AG09309 (cell line): ENCODE data around the gene CREB5.

Experiments used
- DNase-seq: peaks from one replicate; pipeline ENCODE4 v3.0.0-alpha.2; 2010; ENCODE audit warnings: low read depth
- H3K4me3 ChIP-seq: 2 replicates; pipeline ENCODE4 v1.5.1; 2011; ENCODE audit warnings: mild to moderate bottlenecking, low read depth, low read length, moderate library complexity; ENCODE audit not compliant: control insufficient read depth
- TF ChIP-seq, protein P1 (sequence below): IDR thresholded peaks from 2 replicates; pipeline ENCODE4 v1.5.1; 2011; ENCODE audit warnings: mild to moderate bottlenecking, low read depth, low read length, inconsistent platforms; ENCODE audit not compliant: insufficient read depth, control insufficient read depth; ENCODE audit errors: missing control alignments

The CREB5 gene

DNA sequence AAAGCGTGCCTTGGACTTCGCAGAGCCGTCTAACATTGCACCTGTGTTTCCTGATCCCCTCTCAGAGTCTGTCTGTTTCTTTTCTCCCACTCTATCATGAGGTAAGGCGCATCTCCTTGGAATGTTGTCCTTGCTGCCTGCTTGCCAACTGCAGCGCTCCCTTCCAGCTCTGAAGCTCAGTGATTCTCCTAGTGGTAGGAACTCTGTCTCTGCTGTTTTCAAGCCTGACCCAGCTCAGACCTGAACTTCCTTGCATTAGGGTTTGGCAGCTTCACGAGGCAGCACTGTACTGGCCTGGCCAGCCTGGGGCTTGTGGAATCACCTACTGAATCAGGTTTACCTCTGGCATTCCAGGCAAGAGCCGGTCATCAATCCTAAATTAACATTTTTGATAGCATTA is 123.9 kb downstream of the CREB5 start:
- TF ChIP-seq, protein P1, sequence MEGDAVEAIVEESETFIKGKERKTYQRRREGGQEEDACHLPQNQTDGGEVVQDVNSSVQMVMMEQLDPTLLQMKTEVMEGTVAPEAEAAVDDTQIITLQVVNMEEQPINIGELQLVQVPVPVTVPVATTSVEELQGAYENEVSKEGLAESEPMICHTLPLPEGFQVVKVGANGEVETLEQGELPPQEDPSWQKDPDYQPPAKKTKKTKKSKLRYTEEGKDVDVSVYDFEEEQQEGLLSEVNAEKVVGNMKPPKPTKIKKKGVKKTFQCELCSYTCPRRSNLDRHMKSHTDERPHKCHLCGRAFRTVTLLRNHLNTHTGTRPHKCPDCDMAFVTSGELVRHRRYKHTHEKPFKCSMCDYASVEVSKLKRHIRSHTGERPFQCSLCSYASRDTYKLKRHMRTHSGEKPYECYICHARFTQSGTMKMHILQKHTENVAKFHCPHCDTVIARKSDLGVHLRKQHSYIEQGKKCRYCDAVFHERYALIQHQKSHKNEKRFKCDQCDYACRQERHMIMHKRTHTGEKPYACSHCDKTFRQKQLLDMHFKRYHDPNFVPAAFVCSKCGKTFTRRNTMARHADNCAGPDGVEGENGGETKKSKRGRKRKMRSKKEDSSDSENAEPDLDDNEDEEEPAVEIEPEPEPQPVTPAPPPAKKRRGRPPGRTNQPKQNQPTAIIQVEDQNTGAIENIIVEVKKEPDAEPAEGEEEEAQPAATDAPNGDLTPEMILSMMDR = peak; percentile 41
- no peak overlapping the region for H3K4me3 ChIP-seq
- no peak for DNase-seq

DNA sequence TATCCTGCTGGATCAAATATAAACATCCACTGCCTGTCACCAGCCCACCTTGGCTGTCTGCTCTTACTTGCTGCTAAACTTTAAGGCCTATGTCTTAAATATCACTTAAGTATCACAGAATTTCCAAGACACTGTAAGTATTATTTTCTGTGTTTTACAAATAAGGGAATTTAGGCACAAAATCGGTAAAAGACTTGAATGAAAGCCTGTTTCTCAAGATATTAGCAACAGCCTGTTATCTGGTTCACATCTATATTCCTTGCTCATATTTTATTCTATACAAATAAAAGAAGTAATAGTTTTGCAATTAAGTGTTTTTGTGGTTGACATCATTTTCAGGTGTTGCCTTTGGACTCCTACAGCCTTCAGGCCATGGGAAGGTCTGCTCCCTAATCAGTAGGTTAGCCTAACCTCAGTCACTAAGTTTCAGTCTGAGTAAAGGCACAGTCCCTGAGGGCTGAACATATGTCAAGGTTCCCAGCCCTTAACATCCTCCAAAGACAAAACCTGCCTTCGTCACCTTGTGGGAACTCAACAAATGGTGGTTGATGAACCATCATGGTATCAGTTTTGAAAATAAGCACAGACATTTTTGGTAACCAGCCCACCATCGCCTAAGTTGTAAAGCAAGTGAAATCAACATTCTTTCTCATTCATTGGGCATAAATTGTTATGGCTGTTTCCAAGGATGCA is 127.1 kb downstream of the CREB5 start:
- no peak for DNase-seq
- TF ChIP-seq, protein P1 = no peak

DNA sequence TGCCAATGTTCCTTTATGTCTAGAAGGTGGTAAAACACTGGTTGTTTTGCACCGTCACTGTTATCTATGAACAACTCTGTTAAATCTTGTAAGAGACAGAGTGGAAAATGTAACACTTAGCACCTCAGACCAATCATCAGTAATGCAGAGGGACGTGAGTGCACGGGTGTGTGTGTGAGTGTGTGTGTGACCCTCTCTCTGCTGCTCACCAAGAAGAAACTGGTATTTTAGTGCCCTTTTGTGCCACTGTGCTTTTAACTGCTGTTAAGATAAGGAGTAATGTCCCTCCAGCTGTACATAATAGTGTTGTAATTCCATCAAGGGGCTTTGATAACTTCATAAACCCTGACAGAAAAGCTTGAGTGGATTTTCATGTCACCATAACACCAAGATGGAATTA is 130.1 kb downstream of the CREB5 start:
- H3K4me3 ChIP-seq = no peak overlapping the region
- no peak for DNase-seq
- TF ChIP-seq, protein P1 = no peak

More for the DNA sequence above, 127.1 kb downstream of the CREB5 start:
- no peak overlapping the region for H3K4me3 ChIP-seq

DNA sequence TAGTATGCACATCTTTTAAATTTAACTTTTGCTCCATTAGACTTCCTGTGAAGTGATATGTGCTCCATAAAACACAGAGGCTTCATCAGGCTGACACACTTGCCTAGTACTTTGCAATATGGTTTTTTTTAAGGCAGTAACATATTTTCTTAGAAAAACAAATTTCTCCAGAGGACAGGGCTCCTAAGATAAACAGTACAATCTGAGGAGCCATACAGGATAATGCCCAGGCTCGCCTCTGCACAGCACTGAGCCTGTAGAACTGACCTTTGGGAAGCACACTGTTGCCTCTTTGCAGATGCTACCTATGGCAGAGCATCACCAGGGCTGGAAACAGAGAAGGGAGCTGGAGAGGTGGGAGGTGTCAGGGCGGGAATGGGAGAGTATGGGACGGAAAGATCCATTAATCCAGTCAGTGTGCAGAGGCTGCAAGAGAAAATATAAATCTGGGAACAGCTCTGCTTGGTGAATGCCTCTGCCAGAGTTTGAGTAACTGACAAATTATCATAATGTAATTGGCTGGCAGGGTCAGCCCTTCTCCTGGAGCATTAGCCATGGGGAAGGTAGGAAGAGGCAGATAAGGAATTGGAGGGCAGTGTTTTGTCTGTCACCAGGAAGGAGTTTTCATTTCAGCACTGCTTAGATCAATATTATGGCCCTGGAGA is 132.3 kb downstream of the CREB5 start:
- TF ChIP-seq, protein P1 = no peak
- no peak overlapping the region for H3K4me3 ChIP-seq
- DNase-seq = no peak

DNA sequence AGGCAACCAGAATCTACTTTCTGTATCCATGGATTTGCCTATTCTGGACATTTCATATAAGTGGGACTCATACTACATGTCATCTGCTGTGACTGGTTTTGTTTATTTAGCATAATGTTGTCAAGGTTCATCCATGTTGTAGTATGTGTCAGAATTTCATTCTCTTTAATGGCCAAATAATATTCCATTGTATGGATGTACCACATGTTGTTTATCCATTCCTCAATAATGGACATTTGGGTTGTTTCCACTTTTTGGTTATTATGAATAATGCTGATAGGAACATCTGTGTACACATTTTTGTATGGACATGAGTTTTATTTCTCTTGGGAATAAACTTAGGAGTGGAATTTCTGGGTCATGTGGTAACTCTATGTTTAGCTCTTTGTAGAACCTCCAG is 133.7 kb downstream of the CREB5 start:
- no peak overlapping the region for H3K4me3 ChIP-seq
- DNase-seq = no peak
- TF ChIP-seq, protein P1 = no peak

DNA sequence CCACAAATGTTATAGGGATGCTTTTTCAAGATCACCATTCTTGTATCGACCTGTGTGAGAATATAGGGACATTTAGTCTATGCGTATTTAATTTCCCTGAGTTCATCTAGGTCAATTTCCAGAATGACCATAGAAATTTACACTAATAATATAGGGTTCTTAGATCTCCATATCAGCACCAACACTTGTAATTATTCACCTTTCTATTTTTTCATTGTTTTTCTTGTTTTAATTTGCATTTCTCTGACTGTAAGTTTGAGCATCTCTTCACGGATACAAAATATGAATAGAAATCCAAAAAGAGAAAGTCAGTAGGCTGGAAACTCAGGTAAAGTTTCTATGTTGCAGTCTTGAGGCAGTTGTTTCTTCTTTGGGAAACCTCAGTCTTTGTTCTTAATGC is 134.8 kb downstream of the CREB5 start:
- TF ChIP-seq, protein P1 = no peak
- H3K4me3 ChIP-seq = no peak overlapping the region
- DNase-seq = no peak

DNA sequence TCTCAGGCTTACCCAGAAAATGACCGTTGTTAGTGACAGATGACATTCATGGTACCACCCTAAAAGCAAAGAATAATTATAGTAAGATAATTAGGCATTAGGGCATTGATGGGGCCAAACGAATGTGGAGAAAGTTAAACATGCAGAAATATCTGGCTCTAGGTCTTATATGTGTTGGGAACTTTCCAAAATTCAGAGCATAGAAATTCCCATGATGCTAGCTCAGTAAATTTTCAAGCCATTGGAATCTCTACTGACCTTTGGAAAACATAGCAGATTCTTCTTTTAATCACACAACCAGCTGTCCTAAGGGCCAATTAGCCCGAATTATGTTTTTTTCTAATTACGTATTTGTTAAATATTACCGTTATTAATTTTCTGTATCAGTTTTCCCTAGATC is 136.1 kb downstream of the CREB5 start:
- DNase-seq = no peak
- H3K4me3 ChIP-seq = no peak overlapping the region
- TF ChIP-seq, protein P1 = no peak
